DOHH2 (cell line): ENCODE measurements around the gene HSBP1L1.

Source experiments
- CTCF ChIP-seq: fragments of 200-600 bp; sonication (generic); IDR thresholded peaks from one replicate; pipeline ENCODE4 v1.5.1; 2014; ENCODE audit warnings: antibody characterized with exemption, mild to moderate bottlenecking, low read depth, low read length; ENCODE audit not compliant: poor library complexity, severe bottlenecking
- EZH2phosphoT487 ChIP-seq: fragments of 200-600 bp; sonication (generic); IDR thresholded peaks from 2 replicates; pipeline ENCODE4 v1.6.1; 2017; ENCODE audit warnings: borderline replicate concordance, mild to moderate bottlenecking, antibody characterized with exemption, low read length, moderate library complexity, mixed read lengths

- no peak for TF ChIP-seq CTCF
- TF ChIP-seq EZH2phosphoT487, result no peak
Observed at GRCh38 chr18:79983253-79983652, 18.8 kb downstream of the HSBP1L1 start.
